Naive B cell (primary cell): ENCODE data around the gene KRTAP2-1. TPM values are rescaled to one million over a fixed set of nuclear protein-coding genes. Genes with fewer than 3 reads are reported as not detected.
"Not testable (repeated sequence)": the region's sequence is repeated elsewhere in the genome, so short reads cannot be mapped to it uniquely, and the experiment has no call there.

Experiments used
- ATAC-seq, 2 donors: fragments of 150-1000 bp; cut with Tn5 transposase; 2 replicates each; pipeline ENCODE4 v1.10.0; 2021; ENCODE audit warnings: low read depth in 2 of 2, mild to moderate bottlenecking in 2 of 2, moderate library complexity in 2 of 2
- DNase-seq: peaks from one replicate; pipeline ENCODE4 v3.0.0; 2022
- H3K27ac Mint-ChIP-seq, 6 donors: one replicate each; pipeline ENCODE4 v1.8.0; 2020 to 2022; ENCODE audit warnings: mild to moderate bottlenecking in 6 of 6, mixed read lengths in 6 of 6, moderate library complexity in 5 of 6, inconsistent platforms in 2 of 6
- H3K27me3 Mint-ChIP-seq, 3 donors: one replicate each; pipeline ENCODE4 v1.8.0; 2021 to 2022; ENCODE audit warnings: mixed read lengths in 3 of 3, mild to moderate bottlenecking in 1 of 3
- H3K36me3 Mint-ChIP-seq, 2 donors: one replicate each; pipeline ENCODE4 v1.8.0; 2020 to 2022; ENCODE audit warnings: mixed read lengths in 2 of 2, inconsistent platforms in 1 of 2, mild to moderate bottlenecking in 1 of 2
- H3K4me1 Mint-ChIP-seq, 3 donors: one replicate each; pipeline ENCODE4 v1.8.0; 2020 to 2022; ENCODE audit warnings: mixed read lengths in 3 of 3, inconsistent platforms in 1 of 3, mild to moderate bottlenecking in 1 of 3, moderate library complexity in 1 of 3
- H3K4me3 Mint-ChIP-seq, 8 donors: one replicate each; pipeline ENCODE4 v1.8.0; 2020 to 2022; ENCODE audit warnings: mild to moderate bottlenecking in 8 of 8, mixed read lengths in 8 of 8, moderate library complexity in 8 of 8, inconsistent platforms in 2 of 8
- H3K9me3 Mint-ChIP-seq, 7 donors: one replicate each; pipeline ENCODE4 v1.8.0; 2020 to 2022; ENCODE audit warnings: mixed read lengths in 7 of 7, mild to moderate bottlenecking in 5 of 7, inconsistent platforms in 2 of 7, moderate library complexity in 1 of 7
- polyA plus RNA-seq, 6 donors: library from polyadenylated mRNA; unstranded; fragments of 300-500 nt; fragmentation: Illumina TruSeq; gene quantifications; one replicate each; pipeline ENCODE4 v1.2.3, GENCODE V29; 2021; ENCODE audit warnings: low read depth in 6 of 6

KRTAP2-1 gene, protein sequence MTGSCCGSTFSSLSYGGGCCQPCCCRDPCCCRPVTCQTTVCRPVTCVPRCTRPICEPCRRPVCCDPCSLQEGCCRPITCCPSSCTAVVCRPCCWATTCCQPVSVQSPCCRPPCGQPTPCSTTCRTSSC
- not detected for polyA plus RNA-seq

DNA sequence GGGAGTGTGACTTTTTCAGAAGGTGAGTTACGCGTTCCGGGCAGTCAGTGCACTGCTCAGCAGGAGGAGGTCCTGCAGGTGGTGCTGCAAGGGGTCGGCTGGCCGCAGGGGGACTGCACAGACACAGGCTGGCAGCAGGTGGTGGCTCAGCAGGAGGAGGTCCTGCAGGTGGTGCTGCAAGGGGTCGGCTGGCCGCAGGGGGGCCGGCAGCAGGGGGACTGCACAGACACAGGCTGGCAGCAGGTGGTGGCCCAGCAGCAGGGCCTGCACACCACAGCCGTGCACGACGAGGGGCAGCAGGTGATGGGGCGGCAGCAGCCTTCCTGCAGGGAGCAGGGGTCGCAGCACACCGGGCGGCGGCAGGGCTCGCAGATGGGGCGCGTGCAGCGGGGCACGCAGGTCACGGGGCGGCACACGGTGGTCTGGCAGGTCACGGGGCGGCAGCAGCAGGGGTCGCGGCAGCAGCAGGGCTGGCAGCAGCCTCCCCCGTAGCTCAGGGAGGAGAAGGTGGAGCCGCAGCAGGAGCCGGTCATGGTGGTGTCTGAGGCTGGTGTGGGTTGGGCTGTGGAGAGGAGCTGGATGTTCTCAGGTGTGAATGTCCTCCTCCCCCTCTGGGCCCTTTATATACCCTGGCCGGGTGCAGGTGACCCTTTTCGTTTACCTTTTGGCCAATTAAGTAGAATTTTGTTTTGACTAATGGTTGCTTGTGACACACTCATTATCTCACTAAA, at the start of gene KRTAP2-1:
KRTAP2-1 (minus strand) TSS at position 582 of the 731 bp plus-strand sequence; CDS start at position 533, 49 bp downstream.
- Mint-ChIP-seq H3K4me3 (peak within 1 kb of the TSS in 3 of 8 donors; percentile 25 to 71 (median 49)), H3K36me3 (peaks cover 0 to 11% of the 10 kb centered on the region in 2 donors), H3K27me3 (peaks cover 17 to 41% (median 17%) of the 10 kb centered on the region in 3 donors), H3K9me3 (peaks cover 5 to 24% (median 14%) of the 10 kb centered on the region in 7 donors)
- H3K27ac Mint-ChIP-seq, H3K4me1 Mint-ChIP-seq, ATAC-seq, DNase-seq: not testable (repeated sequence)

DNA sequence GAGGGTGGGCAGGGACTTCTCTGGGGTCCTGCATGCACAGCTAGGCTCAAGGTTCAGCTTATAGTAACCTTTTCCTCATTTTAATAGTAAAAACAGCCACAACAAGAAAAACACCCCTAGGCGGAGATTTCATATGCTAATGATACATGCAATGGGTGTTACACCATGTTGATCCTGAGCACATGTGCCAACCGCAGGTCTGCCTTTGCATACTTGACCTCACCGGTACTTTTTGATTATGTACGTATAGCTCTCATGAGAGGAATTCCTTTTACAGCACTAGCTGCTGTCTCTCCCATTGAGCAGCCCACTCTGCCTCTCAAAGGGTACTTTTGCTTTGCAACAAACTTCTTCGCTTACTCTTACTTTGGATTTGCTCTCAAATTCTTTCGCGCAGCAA, 48.9 kb upstream of the KRTAP2-1 start:
- Mint-ChIP-seq H3K27ac (peak overlapping the region in 3 of 6 donors; percentile 49 to 85 (median 49)), H3K4me3 (no peak overlapping the region), H3K9me3 (peaks cover 0 to 10% (median 6%) of the 10 kb centered on the region in 7 donors), H3K36me3 (no peaks in the 10 kb centered on the region), H3K27me3 (peaks cover 0 to 10% (median 10%) of the 10 kb centered on the region in 3 donors), H3K4me1 (peaks cover 13 to 23% (median 16%) of the 10 kb centered on the region in 3 donors)
- DNase-seq (no peak), ATAC-seq (no peak)

DNA sequence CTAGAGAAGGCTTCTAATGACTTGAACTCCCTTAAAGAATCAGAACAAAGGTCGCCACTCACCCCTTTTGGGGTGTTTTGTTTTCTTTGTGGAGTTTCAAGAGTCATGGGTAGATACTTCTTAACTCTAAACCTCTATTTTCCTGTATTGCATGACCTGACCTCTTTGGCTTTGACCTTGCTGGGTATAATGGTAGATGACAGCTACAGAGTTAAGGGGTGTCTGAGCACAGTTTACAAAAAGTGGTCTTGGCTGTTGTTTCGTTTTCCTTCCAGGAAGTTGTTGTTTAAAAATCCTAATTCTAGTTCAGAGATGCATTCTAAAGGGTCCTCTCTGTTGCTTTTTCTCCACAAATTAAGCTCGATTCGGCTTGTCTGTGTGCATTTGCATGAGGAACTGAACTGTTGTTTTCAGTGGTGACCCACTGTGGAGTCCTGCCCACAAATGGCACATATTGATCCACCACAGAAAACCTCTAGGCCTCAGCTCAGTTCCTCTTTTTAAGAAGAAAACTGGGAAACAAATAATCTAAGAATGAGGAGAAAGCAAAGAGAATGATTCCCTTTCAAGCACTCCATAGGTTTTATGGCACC, 41.7 kb upstream of the KRTAP2-1 start:
- DNase-seq, H3K36me3 Mint-ChIP-seq, H3K4me3 Mint-ChIP-seq, H3K4me1 Mint-ChIP-seq, H3K27ac Mint-ChIP-seq, H3K9me3 Mint-ChIP-seq, H3K27me3 Mint-ChIP-seq: not testable (repeated sequence)
- ATAC-seq, result peak; percentile 46 to 75

DNA sequence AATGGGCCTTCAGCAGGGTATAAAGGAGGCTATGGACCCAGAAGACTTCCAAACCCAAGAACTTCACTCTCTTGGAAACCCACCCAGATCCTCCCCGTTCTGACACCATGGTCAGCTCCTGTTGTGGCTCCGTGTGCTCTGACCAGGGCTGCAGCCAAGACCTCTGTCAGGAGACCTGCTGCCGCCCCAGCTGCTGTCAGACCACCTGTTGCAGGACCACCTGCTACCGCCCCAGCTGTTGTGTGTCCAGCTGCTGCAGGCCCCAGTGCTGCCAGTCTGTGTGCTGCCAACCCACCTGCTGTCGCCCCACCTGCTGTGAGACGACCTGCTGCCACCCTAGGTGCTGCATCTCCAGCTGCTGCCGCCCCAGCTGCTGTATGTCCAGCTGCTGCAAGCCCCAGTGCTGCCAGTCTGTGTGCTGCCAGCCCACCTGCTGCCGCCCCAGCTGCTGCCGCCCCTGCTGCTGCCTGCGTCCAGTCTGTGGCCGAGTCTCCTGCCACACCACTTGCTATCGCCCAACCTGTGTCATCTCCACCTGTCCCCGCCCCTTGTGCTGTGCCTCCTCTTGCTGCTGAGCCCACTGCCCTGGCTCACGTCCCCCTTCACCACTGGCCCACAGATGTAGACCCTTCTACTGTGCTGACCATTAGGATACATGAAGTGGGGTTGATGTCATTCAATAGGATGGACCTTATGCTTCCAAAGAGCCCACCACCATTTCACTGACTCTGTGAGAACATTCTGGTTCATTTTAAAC, 37.2 kb upstream of the KRTAP2-1 start, which contains the start of gene KRTAP4-7:
KRTAP4-7 (plus strand) TSS at position 51 of the 757 bp plus-strand sequence; CDS start at position 108, 57 bp downstream.
- H3K4me1 Mint-ChIP-seq, result not testable (repeated sequence)

DNA sequence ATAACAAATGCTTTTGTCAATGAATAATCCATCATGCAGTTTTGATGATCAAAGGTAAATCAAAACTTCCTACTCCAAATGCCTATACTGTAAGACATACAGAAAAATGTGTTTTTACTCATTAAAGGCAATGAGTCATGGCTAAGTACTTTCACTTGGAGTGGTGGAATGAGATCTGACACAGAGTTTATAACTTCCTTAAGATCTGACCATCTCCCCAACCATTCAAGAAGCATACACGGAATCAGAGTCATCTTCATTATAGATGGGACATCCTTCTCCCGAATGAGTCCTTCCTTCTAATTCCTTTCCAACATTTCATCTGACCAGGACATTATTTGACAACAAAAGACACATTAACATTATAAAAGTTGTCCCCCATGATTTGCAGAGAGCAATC, 36.3 kb upstream of the KRTAP2-1 start:
- H3K4me3 Mint-ChIP-seq, H3K27ac Mint-ChIP-seq, ATAC-seq, H3K4me1 Mint-ChIP-seq, H3K36me3 Mint-ChIP-seq, DNase-seq, H3K9me3 Mint-ChIP-seq: not testable (repeated sequence)
- H3K27me3 Mint-ChIP-seq, result peaks cover 8 to 22% (median 15%) of the 10 kb centered on the region in 3 donors

More for the DNA sequence above, 37.2 kb upstream of the KRTAP2-1 start, which contains the start of gene KRTAP4-7:
- Mint-ChIP-seq H3K4me3 (peak within 1 kb of the TSS in 1 of 8 donors; percentile 78), H3K27me3 (peaks cover 8 to 15% (median 14%) of the 10 kb centered on the region in 3 donors)
- H3K9me3 Mint-ChIP-seq, DNase-seq, ATAC-seq, H3K27ac Mint-ChIP-seq, H3K36me3 Mint-ChIP-seq: not testable (repeated sequence)

DNA sequence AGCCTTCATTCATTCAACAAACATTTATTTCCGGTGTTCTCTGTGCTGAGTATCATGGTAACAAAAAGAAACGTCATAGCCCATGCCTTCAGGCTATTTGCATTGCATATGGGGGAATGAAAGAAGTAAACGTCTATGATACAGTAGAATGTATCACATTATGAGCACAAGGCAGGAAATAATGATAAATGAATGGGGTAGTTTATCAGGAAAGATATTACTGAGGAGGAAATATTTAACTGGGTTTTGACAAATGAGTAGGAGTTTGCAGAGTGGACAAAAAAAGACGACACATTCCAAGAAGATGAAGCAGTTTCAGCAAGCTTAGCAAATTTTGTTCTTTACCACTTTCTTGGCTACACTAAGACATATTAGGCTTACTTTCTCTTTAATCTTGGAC, 35.5 kb upstream of the KRTAP2-1 start:
- ATAC-seq, result no peak
- DNase-seq, result no peak
- Mint-ChIP-seq H3K36me3 (no peaks in the 10 kb centered on the region), H3K4me1 (no peaks in the 10 kb centered on the region), H3K27me3 (peaks cover 9 to 26% (median 15%) of the 10 kb centered on the region in 3 donors), H3K9me3 (no peaks in the 10 kb centered on the region), H3K4me3 (no peak overlapping the region), H3K27ac (no peak overlapping the region)

DNA sequence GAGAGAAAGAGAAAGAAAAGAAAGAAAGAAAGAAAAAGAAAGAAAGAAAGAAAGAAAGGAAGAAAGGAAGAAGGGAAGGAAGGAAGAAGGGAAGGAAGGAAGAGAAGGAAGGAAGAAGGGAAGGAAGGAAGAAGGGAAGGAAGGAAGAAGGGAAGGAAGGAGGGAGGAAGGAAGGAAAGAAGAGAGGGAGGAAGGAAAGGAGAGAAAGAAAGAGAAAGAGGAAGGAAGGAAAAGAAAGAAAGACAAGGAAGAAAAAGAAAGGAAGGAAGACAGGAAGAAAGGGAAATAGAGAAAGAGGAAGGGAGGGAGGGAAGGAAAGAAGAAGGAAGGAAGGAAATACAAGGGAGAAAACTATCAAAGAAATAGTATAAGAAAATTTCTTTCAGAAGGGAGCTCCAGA, 29.7 kb upstream of the KRTAP2-1 start:
- Mint-ChIP-seq H3K27ac (peak overlapping the region in 1 of 6 donors; percentile 20), H3K9me3 (peaks cover 0 to 8% (median 0%) of the 10 kb centered on the region in 7 donors), H3K36me3 (peaks cover 0 to 9% of the 10 kb centered on the region in 2 donors), H3K27me3 (peaks cover 17 to 38% (median 20%) of the 10 kb centered on the region in 3 donors), H3K4me1 (peaks cover 0 to 7% (median 2%) of the 10 kb centered on the region in 3 donors), H3K4me3 (no peak overlapping the region)
- ATAC-seq, result no peak
- no peak for DNase-seq

DNA sequence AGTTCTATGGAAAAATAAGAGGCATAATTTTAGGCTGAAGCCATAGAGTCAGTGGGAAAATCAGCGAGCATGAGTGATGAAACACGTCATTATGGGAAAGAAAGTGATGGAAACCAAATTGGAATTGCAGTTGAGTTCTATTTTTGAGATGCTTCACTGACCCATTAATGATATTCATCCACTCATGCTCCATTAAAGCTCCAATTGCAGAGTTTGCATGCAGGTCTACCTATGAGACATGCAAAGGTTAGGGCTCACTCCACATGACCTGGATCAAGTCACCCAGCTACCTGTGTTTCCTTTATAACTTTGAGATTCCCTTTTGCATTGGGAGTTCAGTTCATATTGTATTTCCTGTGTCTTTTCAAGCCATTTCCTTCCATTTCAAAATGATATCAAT, 26.6 kb upstream of the KRTAP2-1 start:
- no peak overlapping the region for H3K27ac Mint-ChIP-seq
- no peak for ATAC-seq
- no peak overlapping the region for H3K4me3 Mint-ChIP-seq
- H3K27me3 Mint-ChIP-seq, result peaks cover 12 to 30% (median 17%) of the 10 kb centered on the region in 3 donors
- peaks cover 0 to 7% (median 2%) of the 10 kb centered on the region in 3 donors for H3K4me1 Mint-ChIP-seq
- peaks cover 0 to 9% of the 10 kb centered on the region in 2 donors for H3K36me3 Mint-ChIP-seq
- DNase-seq, result no peak
- H3K9me3 Mint-ChIP-seq, result peaks cover 0 to 8% (median 0%) of the 10 kb centered on the region in 7 donors

DNA sequence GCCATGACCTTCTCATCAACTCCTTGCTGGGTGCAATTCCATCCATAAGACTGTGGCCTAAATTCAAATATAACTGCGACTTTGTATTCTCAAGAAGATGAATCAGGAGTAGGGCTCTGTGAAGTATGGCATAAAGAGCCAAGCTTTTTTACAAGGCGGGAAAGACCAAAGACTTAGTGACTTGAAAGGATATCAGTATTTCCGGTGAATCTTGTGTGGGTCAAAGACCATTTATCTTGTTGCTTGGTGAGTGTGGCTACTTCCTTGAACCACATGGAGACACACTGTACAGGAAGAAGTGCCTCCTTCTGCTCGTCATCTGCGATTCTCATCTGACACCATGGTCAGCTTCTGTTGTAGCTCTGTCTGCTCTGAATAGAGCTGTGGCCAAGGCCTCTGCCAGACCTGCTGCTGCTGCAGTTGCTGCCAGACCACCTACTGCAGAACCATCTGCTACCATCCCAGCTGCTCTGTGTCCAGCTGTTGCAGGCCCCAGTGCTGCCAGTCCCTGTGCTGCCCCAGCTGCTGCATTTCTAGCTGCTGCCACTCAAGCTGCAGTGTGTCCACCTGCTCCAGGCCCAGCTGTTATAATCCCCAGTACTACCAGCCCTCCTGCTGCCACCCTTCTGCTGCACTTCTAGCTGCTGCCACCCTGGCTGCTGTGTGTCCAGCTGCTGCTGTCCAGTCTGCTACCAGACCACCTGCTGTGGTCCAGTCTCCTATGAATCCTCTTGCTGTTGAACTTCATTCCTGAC, 24.7 kb upstream of the KRTAP2-1 start:
- H3K4me3 Mint-ChIP-seq, result no peak overlapping the region
- H3K4me1 Mint-ChIP-seq, result peaks cover 0 to 4% (median 2%) of the 10 kb centered on the region in 3 donors
- H3K36me3 Mint-ChIP-seq, result peaks cover 0 to 6% of the 10 kb centered on the region in 2 donors
- H3K9me3 Mint-ChIP-seq, result peaks cover 0 to 5% (median 0%) of the 10 kb centered on the region in 7 donors
- peak overlapping the region in 1 of 6 donors; percentile 94 for H3K27ac Mint-ChIP-seq
- H3K27me3 Mint-ChIP-seq, result peaks cover 6 to 26% (median 11%) of the 10 kb centered on the region in 3 donors
- DNase-seq (no peak), ATAC-seq (no peak)

DNA sequence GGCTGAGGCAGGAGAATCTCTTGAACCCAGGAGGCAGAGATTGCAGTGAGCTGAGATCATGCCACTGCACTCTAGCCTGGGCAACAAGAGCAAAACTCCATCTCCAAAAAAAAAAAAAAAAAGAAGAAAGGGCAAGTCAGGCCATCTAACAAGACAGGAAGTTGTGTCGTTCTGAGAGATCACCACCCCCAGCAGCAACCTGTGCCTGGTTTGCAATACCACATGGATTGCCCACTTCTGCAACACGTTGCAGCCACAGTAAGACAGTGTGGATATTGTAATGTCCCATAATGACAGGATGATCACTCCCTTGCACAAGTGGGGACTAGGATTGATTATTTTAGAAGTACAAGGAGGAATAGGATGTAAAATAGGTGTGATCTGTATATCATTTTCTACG, 21.9 kb upstream of the KRTAP2-1 start:
- Mint-ChIP-seq H3K27ac (peak overlapping the region in 1 of 6 donors; percentile 44), H3K36me3 (no peaks in the 10 kb centered on the region), H3K27me3 (peaks cover 2 to 7% (median 3%) of the 10 kb centered on the region in 3 donors), H3K4me1 (no peaks in the 10 kb centered on the region), H3K4me3 (no peak overlapping the region), H3K9me3 (peaks cover 0 to 5% (median 0%) of the 10 kb centered on the region in 7 donors)
- DNase-seq, result no peak
- no peak for ATAC-seq

DNA sequence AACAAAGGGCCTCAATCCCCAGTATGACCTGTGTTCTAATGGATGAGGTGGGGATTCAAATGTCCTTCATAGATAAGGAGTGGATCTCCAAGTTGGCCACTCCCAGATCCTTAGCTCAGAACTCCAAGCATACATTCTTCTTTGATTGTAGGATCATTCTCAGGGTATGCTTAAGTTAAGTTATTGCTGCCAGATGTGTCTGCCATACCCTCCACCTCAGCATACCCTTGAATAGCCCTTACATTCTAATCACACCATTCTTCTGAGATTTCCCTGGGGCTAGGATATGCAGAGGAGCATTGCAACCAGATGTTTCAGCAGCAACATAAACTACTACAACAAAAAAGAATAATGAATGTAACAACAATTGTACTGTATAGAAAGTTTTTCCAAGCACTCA, 20.2 kb upstream of the KRTAP2-1 start:
- H3K36me3 Mint-ChIP-seq, result no peaks in the 10 kb centered on the region
- peak overlapping the region in 1 of 8 donors; percentile 16 for H3K4me3 Mint-ChIP-seq
- no peak for ATAC-seq
- DNase-seq, result no peak
- peak overlapping the region in 1 of 6 donors; percentile 35 for H3K27ac Mint-ChIP-seq
- no peaks in the 10 kb centered on the region for H3K4me1 Mint-ChIP-seq
- H3K27me3 Mint-ChIP-seq, result peaks cover 3 to 10% (median 5%) of the 10 kb centered on the region in 3 donors
- peaks cover 0 to 5% (median 0%) of the 10 kb centered on the region in 7 donors for H3K9me3 Mint-ChIP-seq

DNA sequence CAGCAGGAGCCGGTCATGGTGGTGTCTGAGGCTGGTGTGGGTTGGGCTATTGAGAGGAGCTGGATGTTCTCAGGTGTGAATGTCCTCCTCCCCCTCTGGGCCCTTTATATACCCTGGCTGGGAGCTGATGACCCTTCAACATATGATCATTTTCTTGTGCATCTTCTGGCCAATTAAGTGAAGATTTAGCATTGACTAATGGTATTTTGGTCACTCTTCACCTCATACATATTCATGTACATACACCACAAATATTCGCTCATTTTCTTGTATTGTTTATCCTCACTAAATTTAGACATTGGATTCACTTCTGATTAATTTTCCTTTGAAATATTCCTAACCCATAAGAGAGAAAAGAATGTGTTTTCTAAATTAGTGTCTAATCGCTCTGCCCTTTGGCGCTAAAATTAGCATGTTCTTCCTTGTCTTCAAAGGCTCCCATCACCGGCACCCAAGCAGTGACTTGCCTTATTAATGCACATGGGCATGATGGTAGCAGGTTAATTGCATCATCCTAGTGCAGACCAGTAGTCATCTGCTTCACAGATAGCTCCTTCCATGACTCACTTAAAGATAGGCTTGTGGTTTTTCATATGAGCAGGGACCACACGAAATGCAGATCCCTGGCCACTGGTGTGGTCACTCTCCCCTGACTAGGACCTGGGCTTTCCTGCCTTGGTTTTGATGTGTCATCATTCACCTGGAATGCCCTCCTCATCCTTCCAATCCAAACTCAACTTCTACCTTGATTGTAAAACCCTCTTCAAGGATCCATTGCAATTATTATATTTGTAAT, 18.9 kb upstream of the KRTAP2-1 start, which contains the start of gene KRTAP2-4:
KRTAP2-4 (minus strand) TSS at position 51 of the 796 bp plus-strand sequence; CDS start at position 17, 34 bp downstream.
- H3K27me3 Mint-ChIP-seq, result peaks cover 9 to 21% (median 10%) of the 10 kb centered on the region in 3 donors
- no peaks in the 10 kb centered on the region for H3K36me3 Mint-ChIP-seq
- H3K4me3 Mint-ChIP-seq, result no peak within 1 kb of the TSS
- no peak for ATAC-seq
- no peak within 1 kb of the TSS for H3K27ac Mint-ChIP-seq
- peaks cover 0 to 5% (median 0%) of the 10 kb centered on the region in 7 donors for H3K9me3 Mint-ChIP-seq
- no peaks in the 10 kb centered on the region for H3K4me1 Mint-ChIP-seq
- DNase-seq, result no peak
